ENCODE measurements around the gene AUTS2.
"Not testable (repeated sequence)": the region's sequence is repeated elsewhere in the genome, so short reads cannot be mapped to it uniquely, and the experiment has no call there.

Gene AUTS2

DNA sequence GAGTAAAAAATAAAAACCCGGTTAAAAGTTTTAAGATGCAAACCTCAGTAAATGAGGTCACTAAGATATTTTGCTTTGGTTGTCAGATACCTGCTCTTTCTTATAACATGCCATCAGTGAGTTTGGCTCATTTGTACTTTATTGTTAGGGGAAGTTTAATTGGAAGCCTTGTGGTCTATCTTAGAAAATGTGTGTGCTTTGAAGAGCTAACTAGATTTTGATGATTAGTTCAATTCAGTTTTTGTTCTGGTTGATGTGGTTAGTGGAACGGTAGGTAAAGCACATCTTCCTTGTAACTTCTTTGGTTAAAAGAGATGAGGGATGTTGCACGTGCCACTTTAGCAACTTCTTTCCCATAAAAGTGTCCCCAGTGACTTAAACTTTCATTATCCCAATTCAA, 1180.3 kb downstream of the AUTS2 start:
- DNase-seq: no peak

DNA sequence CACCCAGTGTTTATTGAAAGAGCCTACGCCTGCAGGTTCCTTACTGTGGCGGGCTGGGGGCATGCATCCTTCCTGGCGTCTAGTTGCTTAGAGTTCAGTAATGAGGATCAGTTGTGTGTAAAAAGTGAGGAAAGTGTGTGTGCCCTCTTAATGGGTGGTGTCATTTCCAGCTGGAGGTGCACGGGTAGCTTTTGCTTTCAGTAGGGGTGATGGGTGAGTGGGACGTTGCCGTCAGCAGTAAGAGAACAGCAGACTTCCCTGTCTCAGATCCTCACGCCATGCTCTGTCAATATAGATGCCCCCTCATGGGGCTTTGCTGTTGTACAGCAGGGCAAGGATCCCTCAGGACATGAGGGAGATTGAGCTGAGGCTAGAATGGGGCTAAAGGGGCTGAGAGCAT, 1181.0 kb downstream of the AUTS2 start:
- DNase-seq: no peak

DNA sequence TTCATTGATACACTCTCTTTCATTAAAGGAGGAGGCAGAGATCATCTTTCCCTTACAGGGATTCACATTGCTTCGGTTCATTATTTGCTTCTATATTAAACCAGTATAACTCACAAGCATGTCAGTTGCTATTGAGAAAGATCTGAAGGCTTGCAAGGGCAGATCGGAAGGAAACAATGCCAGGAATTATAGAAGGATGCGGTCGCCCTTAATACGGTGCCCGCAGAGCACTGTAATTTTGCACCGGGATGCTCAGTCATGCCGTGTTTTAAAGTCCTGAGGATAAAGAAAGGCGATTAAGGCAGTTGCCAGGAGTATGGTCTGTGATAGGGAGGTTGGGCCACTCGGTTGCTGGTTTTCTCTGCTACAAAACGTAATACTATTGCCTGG, 1183.6 kb downstream of the AUTS2 start:
- DNase-seq: no peak

DNA sequence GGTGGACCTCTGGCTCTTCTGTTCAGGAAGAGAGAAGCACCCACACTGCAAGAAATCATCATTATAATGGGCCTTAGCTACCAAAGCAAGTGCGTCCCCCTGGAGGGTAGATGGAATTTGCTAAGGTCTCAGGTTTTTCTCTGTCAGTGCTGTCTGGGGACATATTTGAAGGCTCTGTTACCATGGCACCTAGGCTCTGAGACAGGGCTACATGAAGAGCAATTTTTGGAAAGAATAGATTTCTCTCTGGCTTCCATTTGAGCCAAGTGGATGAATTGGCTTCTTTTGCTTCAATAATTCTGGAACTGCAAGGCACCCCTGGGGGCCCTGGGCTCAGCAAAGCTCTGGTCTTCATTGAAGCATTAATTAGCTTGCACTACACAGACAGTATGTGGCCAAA, 1184.5 kb downstream of the AUTS2 start:
- no peak for DNase-seq

DNA sequence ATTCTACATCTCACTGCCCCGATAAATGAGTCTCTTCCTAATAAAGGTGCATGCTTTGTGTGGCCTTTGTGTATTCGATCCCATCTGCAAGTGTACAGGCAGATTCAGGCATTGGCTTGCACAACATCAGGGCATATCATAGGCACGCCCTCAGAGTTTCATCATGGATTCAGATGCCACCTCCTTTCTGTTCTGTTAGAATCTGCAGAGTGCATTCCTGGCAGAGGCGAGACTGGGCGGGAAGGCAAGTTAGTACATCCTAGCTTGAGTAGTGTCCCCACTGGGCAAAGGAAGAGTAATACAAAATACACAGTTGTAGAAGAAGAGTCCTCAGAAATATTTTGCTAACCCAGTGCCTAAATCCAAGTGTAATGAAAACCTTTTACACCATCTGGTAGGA, 1187.2 kb downstream of the AUTS2 start:
- no peak for DNase-seq

DNA sequence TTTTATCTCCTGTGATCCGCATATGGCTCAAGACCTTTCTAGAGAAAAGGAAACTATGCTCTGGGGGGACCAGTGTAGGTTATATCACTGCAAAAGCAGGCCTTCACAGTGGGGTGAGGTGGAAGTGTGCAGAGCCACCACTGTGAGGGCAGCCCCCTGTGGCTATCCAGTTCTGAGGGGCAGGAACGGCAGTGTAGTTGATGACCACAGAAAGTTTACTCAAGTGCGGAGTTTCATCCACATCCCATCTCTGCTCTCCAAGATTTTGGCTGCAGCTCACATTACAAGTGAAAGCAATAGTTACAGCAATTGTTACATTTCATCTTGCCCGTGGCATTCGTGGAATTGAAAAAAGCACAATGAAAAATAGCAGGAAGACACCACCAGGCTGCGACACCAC, 1187.8 kb downstream of the AUTS2 start:
- no peak for DNase-seq

DNA sequence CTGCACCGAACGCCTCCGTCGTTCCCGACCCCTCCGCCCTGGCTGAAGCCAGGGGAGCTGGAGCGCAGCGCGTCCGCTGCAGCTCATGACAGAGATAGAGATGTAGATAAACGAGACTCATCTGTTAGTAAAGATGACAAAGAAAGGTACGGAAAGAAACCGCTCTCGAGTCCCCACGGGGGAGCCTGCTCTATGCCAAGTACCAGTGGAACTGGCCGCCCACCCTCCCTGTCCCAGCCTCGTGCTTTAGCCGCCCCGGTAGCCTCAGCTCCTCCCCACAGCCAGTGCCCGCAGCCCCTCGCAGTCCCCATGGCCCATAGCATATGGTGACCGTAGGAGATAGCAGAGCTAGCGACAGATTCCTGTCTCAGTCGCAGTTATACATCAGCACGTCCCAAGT, 1189.0 kb downstream of the AUTS2 start:
- DNase-seq: no peak

DNA sequence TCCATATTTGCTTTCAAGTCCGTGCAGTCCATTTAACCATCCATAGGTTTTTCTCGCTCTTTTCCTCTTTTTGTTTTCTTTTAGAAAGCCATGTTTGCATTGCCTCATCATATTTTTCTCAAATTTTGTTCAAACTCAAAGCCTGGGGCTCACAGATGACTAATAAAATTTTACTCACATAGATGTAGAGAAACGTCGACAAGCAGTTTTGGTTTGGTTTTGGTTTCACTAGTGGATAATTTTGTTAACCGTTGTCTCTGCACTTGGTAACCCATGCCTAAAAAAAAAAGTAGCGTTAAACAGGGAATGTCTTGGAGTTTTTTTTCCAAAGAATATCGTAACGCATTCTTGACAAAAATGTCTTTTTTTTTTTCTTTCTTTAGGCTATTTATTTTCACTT, 1189.5 kb downstream of the AUTS2 start:
- DNase-seq: no peak

DNA sequence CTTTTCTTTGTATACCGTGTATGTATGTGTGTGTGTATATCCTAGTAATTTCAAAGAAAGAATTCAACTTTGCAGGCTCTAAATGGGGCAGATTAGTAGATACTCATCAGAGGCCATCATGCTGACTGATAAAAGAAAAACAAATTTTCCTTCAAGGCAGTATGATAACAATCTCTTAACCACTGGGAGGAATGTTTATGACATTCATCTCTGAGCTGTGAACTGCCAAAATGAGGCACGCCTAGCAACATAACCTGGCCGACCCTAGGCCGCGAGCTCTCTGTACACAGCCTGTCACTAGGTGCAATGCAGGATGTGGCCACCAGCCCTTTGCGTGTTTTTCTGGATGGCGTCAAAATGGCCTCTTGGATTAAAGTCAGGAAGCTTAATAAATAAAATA, 1190.0 kb downstream of the AUTS2 start:
- no peak for DNase-seq

DNA sequence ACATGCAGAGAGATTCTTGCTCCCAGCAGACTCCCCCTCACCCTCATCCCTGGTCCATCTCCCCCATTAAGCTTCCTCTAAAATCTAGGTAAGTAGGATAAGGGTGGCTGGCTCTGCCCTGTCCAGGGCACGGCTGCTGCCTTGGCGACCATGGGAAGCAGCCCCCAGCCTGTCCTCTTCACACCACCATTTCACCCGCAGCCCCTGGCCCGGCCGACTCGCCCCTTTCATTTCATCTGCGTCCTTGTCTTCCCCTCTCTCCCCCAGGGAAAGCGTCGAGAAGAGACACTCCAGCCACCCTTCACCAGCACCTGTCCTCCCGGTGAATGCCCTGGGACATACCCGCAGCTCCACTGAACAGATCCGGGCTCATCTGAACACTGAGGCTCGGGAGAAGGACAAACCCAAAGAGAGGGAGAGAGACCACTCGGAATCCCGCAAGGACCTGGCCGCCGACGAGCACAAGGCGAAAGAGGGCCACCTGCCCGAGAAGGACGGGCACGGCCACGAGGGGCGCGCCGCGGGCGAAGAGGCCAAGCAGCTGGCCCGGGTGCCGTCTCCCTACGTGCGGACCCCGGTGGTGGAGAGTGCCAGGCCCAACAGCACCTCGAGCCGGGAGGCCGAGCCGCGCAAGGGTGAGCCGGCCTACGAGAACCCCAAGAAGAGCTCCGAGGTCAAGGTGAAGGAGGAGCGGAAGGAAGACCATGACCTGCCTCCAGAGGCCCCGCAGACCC, 1191.4 kb downstream of the AUTS2 start:
- DNase-seq: no peak

DNA sequence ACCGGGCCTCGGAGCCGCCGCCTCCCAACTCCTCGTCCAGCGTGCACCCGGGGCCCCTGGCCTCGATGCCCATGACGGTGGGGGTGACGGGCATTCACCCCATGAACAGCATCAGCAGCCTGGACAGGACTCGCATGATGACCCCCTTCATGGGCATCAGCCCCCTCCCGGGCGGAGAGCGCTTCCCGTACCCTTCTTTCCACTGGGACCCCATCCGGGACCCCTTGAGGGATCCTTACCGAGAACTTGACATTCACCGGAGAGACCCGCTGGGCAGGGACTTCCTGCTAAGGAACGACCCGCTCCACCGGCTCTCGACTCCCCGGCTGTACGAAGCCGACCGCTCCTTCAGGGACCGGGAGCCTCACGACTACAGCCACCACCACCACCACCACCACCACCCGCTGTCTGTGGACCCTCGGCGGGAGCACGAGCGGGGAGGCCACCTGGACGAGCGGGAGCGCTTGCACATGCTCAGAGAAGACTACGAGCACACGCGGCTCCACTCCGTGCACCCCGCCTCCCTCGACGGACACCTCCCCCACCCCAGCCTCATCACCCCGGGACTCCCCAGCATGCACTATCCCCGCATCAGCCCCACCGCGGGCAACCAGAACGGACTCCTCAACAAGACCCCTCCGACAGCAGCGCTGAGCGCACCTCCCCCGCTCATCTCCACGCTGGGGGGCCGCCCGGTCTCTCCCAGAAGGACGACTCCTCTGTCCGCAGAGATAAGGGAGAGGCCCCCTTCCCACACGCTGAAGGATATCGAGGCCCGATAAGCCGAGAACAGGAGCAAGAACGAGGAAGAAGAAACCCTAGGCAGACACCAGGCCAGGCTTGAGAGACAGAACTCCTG, 1192.2 kb downstream of the AUTS2 start:
- no peak for DNase-seq

DNA sequence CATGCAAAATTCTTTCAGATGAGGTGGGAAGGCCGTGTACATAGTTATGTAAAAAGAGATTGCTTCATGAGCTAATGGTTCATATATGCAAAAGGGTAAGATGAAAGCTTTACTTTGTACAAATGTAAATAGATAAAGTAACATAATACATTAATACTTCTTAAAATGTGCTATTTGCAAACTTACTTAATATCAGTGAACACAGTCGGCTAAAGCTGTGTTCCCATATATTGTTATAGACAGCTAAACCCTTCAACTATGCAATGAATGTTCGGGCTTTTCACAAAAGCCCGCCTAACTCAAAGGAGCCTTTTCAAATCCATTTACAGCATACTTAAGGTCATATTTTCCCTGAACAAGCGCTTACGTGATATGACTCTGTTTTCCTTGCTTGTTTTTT, 1193.1 kb downstream of the AUTS2 start:
- no peak for DNase-seq

DNA sequence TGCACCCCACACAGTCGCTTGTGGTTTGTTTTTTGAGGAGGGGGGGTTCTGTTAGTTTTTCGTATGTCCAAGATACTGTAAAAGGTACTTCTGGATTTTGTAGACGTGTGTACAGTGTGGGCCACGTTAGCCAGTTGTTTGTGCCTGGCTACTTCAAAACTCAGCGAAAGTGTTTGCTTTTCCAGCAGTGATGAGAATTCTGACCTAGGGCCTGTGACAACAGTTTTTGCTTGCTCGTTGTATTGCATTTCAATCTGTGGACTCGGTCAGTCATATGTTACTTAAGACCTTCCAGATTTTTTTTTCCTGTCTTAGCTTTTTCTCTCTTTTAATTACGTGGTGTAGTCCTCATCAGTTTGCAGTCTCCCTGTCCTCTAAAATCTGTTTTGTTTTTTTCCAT, 1194.8 kb downstream of the AUTS2 start:
- DNase-seq: no peak

DNA sequence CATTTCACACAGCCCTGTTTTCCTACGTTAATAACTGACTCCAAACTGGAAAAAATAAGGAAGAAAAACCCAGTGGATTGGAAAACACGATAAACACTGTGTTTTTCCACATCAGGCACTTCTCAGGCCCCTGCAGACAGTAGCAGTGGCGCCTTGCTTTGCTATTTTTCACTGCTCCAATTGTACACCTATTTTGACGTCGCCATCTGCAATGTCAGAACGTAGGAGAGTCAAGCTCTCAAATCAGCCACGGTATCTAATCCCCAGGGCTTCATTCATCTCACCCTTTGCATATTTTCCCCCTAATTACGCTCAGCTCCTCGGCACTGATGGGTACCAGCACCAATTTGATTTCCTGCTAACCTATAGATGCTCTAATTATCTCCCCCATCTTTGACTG, 1195.5 kb downstream of the AUTS2 start:
- DNase-seq: no peak

DNA sequence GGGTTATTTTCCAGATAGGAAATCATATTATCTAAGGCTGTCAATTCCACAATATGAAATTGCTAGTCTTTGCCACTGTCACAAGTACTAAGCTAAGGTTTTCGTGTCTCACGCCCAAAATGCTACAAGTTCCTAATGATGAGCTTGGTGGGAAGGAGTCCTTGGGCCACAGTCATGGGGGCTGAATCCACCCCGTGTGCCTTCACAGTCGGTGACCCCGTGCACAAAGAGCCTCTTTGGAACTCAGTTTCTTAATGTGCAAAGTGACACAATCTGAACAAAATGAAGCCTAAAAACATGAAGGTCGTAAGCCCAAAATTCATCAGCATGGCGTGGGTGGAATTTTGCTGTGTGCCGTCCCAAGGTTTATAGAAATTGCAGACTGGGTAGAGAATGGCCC, 1196.7 kb downstream of the AUTS2 start:
- DNase-seq: no peak

DNA sequence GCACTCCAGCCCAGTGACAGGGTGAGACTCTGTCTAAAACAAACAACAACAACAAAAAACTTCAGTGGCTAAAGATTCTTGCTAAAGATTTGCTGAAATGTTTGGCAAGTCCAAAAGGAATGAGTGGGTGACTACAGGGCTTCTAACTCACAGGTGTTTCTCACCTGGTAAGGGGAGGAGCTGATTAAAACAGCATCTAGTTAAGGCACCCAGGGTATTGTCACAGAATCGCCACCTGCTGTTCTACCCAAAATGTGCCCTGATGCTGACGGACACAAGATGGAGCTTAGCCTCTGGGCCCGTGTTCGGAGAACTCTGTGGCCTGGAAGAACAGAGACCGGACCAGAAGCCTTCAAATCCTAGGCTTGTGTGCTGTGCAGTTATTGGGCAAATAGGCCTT, 1197.7 kb downstream of the AUTS2 start:
- DNase-seq: no peak

DNA sequence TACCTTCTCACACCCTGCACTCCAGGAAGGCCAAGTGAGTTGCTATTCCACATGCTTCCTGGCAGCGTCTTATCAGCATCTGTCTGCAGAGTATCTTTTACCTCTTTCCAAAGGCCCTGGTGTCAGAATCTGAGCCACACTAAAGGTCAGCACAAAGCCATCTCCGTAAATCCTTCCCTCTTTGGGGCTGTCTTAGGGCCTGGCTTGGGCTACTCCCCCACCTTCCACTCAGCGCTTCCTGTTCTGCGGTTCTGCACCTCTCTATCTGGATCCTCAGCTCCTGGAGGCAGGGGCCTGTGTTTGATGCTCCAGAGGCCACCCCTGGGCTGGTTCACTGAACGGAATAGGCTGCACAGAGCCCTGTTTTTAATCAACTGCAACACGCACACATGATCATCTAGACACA, 1198.8 kb downstream of the AUTS2 start:
- no peak for DNase-seq

DNA sequence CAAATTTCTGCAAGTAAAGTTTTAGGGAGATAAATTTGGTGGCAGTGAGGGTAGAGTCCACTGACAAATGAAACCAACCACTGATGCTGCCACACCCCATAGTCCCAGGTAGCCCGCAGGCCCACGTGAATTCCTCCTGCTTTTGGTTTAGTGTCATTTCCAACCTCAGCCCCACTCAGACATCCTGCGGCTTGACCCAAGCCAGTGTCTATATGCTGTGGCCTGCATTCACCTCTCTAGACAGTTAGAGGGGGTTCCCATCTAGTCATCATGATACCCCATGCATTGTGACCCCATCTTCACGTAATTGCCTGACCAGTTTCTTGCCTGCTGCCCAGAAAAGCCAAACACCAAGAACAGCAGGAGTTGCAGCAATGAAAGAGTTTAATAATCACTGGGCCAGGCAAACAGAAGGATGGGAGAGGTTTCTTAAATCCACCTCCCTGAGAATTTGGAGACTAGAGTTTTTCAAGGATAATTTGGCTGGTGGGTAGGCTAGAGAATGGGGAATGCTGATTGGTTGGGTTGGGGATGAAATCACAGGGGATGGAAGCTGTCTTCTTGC, 1201.6 kb downstream of the AUTS2 start:
- DNase-seq: no peak

DNA sequence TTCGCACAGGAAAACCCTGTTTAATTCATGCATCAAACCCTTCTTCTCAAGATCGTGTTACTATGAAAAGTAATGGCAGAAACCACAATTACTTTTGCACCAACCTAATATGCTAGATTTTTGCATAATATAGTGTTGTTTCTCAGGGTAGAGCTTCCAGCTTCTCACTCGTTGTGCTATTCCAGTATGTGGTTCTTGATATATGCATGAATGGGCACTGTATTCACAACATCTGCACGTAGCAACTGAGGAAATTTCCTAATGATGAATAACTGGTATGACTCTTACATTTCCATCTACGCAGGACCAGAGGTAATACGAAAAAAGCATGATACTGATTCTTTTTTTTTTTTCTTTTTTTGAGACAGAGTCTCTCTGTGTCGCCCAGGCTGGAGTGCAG, 1207.1 kb downstream of the AUTS2 start:
- DNase-seq: no peak

DNA sequence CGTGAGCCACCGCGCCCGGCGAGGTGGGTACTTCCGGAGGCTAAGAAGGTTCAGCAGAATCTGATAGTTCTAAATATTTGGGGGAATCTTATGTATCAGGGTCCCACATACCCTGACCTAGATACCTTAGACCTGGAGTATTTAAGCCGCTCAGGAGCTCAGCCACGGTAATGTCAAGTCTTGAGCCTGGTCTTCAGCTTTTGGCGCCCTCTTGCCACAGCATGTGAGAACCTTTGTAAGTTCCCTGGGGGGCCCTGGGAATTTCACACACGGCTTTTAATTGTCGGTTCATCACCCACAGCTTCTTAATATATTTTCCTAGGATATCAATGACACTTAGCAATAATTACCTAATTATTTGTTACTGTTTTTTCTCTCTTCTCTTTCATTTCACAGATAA, 1209.4 kb downstream of the AUTS2 start:
- DNase-seq: no peak

DNA sequence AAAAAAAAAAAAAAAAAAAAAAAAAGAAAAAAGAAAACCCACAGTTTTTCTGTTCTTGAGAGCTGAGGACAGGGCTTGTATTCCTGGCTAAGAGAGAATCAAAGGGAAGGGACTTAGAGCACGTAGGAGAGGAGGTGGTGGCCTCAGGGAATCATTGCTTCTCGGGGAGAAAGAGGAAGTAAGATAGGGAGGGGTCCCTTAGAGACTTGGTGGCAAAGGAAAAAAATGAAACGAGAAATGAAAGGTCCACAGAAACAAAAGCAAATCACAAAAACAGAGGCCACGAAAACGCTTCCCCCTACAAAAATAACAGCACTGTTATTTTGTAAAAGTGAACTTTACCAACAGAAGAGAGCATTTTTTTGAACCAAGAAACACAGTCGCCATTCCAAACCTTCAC, 1210.6 kb downstream of the AUTS2 start:
- no peak for DNase-seq

DNA sequence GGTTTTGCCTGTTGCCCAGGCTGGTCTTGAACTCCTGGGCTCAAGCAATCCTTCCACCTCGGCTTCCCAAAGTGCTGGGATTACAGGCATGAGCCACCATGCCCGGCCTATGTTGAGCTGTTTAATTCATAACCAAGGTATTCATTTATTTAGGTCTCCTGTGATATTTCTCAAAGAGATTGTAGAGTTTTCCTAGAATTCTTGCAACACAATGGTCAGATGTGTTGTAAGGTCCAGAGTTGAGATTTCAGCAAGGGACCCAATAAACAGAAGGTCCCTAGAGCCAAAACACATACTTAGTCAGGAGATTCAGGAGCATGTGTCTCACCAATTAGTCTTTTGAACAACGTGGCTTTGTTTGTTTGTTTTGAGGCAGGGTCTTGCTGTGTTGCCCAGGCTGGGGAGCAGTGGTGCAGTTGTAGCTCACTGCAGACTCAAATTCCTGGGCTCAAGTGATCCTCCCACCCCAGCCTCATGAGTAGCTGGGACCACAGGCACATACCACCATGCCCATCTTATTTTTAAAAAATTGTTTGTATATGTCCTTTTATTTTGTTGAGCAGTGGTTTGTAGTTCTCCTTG, 1212.4 kb downstream of the AUTS2 start:
- DNase-seq: no peak

DNA sequence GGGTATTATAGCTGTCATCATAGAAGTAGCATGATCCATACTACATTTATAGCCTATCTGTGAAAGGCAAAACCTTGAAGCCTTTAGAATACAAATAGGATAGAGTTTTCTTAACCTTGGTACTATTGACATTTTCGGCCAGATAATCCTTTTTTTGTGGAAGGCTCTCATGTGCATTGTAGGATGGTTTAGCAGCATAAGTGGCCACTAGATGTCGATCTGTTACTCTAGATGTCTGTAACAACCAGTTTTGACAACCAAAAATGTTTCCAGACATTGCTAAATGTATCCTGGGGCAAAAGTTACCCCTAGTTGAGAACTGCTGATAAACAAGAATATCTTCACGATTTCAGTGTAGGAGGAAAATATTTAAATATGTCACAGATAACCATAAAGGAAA, 1214.2 kb downstream of the AUTS2 start:
- DNase-seq: no peak

DNA sequence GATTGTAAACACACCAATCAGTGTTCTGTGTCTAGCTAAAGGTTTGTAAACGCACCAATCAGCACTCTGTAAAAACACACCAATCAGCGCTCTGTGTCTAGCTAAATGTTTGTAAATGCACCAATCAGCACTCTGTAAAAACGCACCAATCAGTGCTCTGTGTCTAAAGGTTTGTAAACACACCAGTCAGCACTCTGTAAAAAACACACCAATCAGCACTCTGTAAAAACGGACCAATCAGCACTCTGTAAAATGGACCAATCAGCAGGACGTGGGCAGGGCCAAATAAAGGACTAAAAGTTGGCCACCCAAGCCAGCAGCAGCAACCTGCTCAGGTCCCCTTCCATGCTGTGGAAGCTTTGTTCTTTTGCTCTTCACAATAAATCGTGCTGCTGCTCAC, 1224.2 kb downstream of the AUTS2 start:
- DNase-seq: not testable (repeated sequence)

Data from right hindlimb (tissue), 1 donor.